Adrenal gland (tissue), 12 donors: ENCODE measurements around the gene SLMAP. TPM values are rescaled to one million over a fixed set of nuclear protein-coding genes. Genes with fewer than 3 reads are reported as not detected.
A peak's percentile ranks its signal among the peaks of the same experiment; 100 is the strongest.

Experiments used
- DNase-seq, 7 donors: peaks; one replicate each; pipeline ENCODE4 v3.0.0-alpha.2; 2019 to 2020
- H3K27ac ChIP-seq, 5 donors: fragments of 200-600 bp; sonication (generic) in 4 of 5; 1 replicate in 3 of 5; 2 replicates in 2 of 5; pipeline versions ENCODE4 v1.5.1 to v1.8.0; 2016 to 2020; ENCODE audit warnings: mild to moderate bottlenecking in 1 of 5
- H3K27me3 ChIP-seq: fragments of 200-600 bp; 2 replicates; pipeline ENCODE4 v1.8.0; 2021
- H3K36me3 ChIP-seq, 2 donors: fragments of 200-600 bp; replicated peaks in 1 of 2; 1 replicate in 1 of 2; 2 replicates in 1 of 2; pipeline versions ENCODE4 v1.5.1 to v1.8.0; 2018 to 2022
- H3K4me1 ChIP-seq, 2 donors: fragments of 200-600 bp; replicated peaks in 1 of 2; 1 replicate in 1 of 2; 2 replicates in 1 of 2; pipeline versions ENCODE4 v1.5.1 to v1.8.0; 2018 to 2021
- H3K4me3 ChIP-seq, 4 donors: fragments of 200-600 bp; sonication (generic) in 3 of 4; one replicate each; pipeline ENCODE4 v1.5.1; 2016 to 2018
- H3K9me3 ChIP-seq, 3 donors: fragments of 200-600 bp; sonication (generic) in 1 of 3; replicated peaks in 1 of 3; 1 replicate in 2 of 3; 2 replicates in 1 of 3; pipeline versions ENCODE4 v1.5.1 to v1.8.0; 2016 to 2021
- CTCF ChIP-seq, 6 experiments: fragments of 450-650 bp in 4 of 6; fragments of 200-600 bp in 2 of 6; sonication (generic) in 1 of 6; IDR thresholded peaks; 1 replicate in 5 of 6; 2 replicates in 1 of 6; pipeline versions ENCODE4 v1.5.1 to v1.8.0; 2016 to 2021; ENCODE audit warnings: antibody characterized with exemption in 6 of 6, mild to moderate bottlenecking in 2 of 6, moderate library complexity in 1 of 6
- POLR2A ChIP-seq, 2 donors: fragments of 450-650 bp; IDR thresholded peaks; one replicate each; pipeline ENCODE4 v1.6.1; 2017; ENCODE audit warnings: antibody characterized with exemption in 2 of 2, mild to moderate bottlenecking in 2 of 2, moderate library complexity in 1 of 2
- whole genome bisulfite sequencing, 4 donors: extraction: QIAGEN DNeasy Blood & Tissue Kit in 2 of 4; methylation state at CpG; one replicate each; pipeline versions ENCODE4 v1.1.5 to v1.1.7; 2013 to 2017; 5-methylcytosine and 5-hydroxymethylcytosine counted together
- intact Hi-C, 2 donors: fragments of 100-400 bp; cut with DNase I; formaldehyde crosslinking; loops; one replicate each; pipeline versions ENCODE4 v1.14.1 to v1.15.0; 2022 to 2023
- polyA plus RNA-seq, 3 donors: library from polyadenylated mRNA; stranded (reverse); fragments of 200-250 nt in 2 of 3; fragments of 350-450 nt in 1 of 3; fragmentation: Illumina TruSeq in 1 of 3; extraction: RNeasy Lipid Tissue Mini Kit (QIAGEN cat#74804) in 1 of 3; gene quantifications; one replicate each; pipeline ENCODE4 v1.2.3, GENCODE V29; 2013 to 2014
- total RNA-seq, 9 donors: library from RNA; depleted of rRNA in 4 of 9; stranded (reverse); fragments of >200 nt in 4 of 9; fragments of 120-200 nt in 1 of 9; fragmentation: NEBNext Ultra II Directional in 1 of 9; extraction: Animal tissue kit (Norgen Biotek cat#: 25700) in 1 of 9; gene quantifications; one replicate each; pipeline versions ENCODE4 v1.1.0 to v1.2.4, GENCODE V29; 2013 to 2023
- donor health status: healthy with polysubstance abuse.
- donor health status: Bipolar disorder and iron deficiency.
- donor health status: DM: yes; HTN: yes; CAD: no.
- donor health status: DM: no; HTN: no; CAD: no.
- donor health status: DM: no; HTN: no; CAD: no.
- donor health status: DM: yes; HTN: yes; CAD: no.

The SLMAP gene
- total and polyA plus RNA-seq, 12 donors: 18.9 to 134 (median 87.5) TPM

DNA sequence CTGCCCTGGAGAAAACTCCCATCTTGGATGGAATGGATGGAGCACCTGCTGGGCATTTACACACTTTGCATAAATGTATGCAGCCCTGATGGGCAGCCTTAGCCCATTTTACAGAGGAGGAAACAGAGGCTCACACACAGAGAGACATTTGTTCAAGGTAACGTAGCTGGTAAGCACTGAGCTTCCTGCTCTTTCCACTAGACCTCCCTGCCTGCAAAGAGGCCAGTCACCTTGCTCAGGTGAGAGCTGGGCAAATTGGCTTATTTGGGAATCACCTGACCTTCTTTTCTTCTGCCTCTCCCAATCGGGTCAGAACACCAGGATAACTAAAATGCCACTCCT, 200.7 kb downstream of the SLMAP start:
- H3K4me3 ChIP-seq: no peak overlapping the region
- no peaks in the 10 kb centered on the region for H3K36me3 ChIP-seq
- no peak overlapping the region for H3K27ac ChIP-seq
- H3K27me3 ChIP-seq: no peaks in the 10 kb centered on the region
- H3K4me1 ChIP-seq: peaks cover 4% of the 10 kb centered on the region in 2 donors
- no peaks in the 10 kb centered on the region for H3K9me3 ChIP-seq
- WGBS, 4 donors: 79 to 89% (median 81%) methylated on average over 2 of the region's 2 CpGs
- intact Hi-C loops: no loop called here
- DNase-seq: no peak
- TF ChIP-seq POLR2A (IDR thresholded peaks at IDR 0.05) (no peak), CTCF (IDR thresholded peaks at IDR 0.05) (no peak)

- Histone ChIP-seq H3K4me1 (no peaks in the 10 kb centered on the region), H3K9me3 (no peaks in the 10 kb centered on the region), H3K36me3 (no peaks in the 10 kb centered on the region), H3K27ac (no peak overlapping the region), H3K4me3 (no peak overlapping the region), H3K27me3 (no peaks in the 10 kb centered on the region)
- WGBS, 4 donors: 83 to 92% (median 91%) methylated on average over 1 of the region's 1 CpG
- DNase-seq: no peak
- TF ChIP-seq POLR2A (IDR thresholded peaks at IDR 0.05): no peak
- no peak for TF ChIP-seq CTCF (IDR thresholded peaks at IDR 0.05)
- intact Hi-C loops: no loop called here
These were observed 201.7 kb downstream of the SLMAP start for GRCh38 chr3:57957824-57958223.

DNA sequence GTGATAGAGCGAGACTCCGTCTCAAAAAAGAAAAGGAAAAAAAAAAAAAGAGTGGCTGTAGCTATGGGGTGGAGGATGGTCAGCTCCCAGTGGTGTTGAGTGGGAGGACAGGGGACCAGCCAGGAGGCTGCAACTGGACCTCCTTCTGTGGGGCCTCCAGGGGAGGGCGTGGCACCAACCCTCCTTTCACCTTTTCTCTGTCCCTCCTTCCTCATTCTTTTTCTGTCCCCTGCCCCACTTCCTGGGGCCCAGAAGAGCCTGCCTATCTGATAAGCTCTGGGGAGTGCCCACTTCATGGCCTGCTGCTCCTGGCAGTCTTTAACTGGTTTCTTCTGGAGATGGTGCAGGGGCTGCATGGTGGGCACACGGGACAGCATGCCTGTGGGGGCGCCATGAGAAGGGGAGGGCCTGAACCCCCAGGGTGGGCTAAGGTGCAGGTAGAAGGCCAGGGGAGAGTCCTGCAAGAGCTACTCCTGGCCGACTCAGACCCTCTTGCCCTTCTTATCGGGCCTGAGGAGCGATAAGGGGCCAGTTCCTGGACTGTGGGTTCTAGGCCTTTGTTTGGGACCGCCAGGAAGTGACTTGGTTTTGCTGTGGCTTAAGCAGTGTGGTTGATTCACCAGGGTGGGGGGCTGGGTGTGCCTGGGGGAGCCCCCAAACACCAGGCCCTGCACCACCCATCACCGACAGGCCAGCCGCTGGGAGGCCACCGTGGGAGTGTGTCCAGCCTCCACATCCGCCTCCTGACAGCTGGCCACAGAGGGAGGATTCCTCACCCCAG, 202.7 kb downstream of the SLMAP start:
- TF ChIP-seq POLR2A (IDR thresholded peaks at IDR 0.05): no peak
- Histone ChIP-seq H3K27me3 (no peaks in the 10 kb centered on the region), H3K4me3 (no peak overlapping the region), H3K27ac (peak overlapping the region in 1 of 5 donors; percentile 68), H3K9me3 (no peaks in the 10 kb centered on the region), H3K4me1 (no peaks in the 10 kb centered on the region), H3K36me3 (no peaks in the 10 kb centered on the region)
- no peak for DNase-seq
- intact Hi-C loops: no loop called here
- WGBS, 4 donors: 73 to 77% (median 76%) methylated on average over 8 to 13 of the region's 13 CpGs

GRCh38 chr3:57959423-57960173, 203.5 kb downstream of the SLMAP start:
- intact Hi-C loops: no loop called here
- WGBS, 4 donors: 54 to 62% (median 60%) methylated on average over 14 to 19 of the region's 19 CpGs
- Histone ChIP-seq H3K27ac (peak overlapping the region in 2 of 5 donors; percentile 15 to 68), H3K9me3 (no peaks in the 10 kb centered on the region), H3K4me3 (no peak overlapping the region), H3K27me3 (no peaks in the 10 kb centered on the region), H3K4me1 (no peaks in the 10 kb centered on the region), H3K36me3 (no peaks in the 10 kb centered on the region)
- no peak for TF ChIP-seq POLR2A (IDR thresholded peaks at IDR 0.05)
- TF ChIP-seq CTCF (IDR thresholded peaks at IDR 0.05): no peak
- DNase-seq: peak in 1 of 7 donors; percentile 32
